ENCODE data around the gene CLPTM1L.

CLPTM1L gene

DNA sequence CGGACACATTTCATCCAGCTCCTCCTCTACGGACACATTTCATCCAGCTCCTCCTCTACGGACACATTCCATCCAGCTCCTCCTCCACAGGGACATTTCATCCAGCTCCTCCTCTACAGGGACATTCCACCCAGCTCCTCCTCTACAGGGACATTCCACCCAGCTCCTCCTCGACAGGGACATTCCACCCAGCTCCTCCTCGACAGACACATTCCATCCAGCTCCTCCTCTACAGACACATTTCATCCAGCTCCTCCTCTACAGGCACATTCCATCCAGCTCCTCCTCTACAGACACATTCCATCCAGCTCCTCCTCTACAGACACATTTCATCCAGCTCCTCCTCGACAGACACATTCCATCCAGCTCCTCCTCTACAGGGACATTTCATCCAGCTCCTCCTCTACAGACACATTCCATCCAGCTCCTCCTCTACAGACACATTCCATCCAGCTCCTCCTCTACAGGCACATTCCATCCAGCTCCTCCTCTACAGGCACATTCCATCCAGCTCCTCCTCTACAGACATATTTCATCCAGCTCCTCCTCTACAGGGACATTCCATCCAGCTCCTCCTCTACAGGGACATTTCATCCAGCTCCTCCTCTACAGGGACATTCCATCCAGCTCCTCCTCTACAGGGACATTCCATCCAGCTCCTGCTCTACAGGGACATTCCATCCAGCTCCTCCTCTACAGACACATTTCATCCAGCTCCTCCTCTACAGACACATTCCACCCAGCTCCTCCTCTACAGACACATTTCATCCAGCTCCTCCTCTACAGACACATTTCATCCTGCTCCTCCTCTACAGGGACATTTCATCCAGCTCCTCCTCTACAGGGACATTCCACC is 17.8 kb downstream of the CLPTM1L start:
- DNase-seq (ENCODE audit: low spot score), result peak; percentile 50

DNA sequence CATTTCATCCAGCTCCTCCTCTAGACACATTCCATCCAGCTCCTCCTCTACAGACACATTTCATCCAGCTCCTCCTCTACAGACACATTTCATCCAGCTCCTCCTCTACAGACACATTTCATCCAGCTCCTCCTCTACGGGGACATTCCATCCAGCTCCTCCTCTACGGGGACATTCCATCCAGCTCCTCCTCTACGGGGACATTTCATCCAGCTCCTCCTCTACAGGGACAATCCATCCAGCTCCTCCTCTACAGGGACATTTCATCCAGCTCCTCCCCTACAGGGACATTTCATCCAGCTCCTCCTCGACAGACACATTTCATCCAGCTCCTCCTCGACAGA is 18.4 kb downstream of the CLPTM1L start:
- DNase-seq (ENCODE audit: low spot score), result peak; percentile 19

DNA sequence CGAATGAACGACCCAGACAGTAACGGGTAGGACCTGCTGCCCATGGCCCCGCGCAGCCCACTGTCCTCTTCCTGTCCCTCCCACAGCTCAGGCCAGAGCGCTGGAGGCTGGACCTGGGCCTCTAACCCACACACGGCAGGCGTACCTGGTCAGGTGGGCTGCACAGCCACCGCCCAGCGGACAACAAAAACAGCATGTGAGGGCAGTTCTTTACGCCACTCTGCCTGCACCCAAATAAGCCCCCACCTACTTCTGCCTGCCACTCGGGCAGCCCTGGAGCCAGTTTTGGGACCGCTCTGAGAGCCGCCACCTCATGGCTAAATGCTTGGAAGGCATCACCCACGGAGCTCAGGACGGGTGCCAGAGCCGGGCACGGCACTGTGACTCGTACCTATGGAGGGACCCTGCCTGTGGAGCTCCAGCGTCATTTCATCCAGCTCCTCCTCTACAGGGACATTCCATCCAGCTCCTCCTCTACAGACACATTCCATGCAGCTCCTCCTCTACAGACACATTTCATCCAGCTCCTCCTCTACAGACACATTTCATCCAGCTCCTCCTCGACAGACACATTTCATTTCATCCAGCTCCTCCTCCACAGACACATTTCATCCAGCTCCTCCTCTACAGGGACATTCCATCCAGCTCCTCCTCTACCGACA is 18.9 kb downstream of the CLPTM1L start:
- DNase-seq (ENCODE audit: low spot score), result peak; percentile 55

DNA sequence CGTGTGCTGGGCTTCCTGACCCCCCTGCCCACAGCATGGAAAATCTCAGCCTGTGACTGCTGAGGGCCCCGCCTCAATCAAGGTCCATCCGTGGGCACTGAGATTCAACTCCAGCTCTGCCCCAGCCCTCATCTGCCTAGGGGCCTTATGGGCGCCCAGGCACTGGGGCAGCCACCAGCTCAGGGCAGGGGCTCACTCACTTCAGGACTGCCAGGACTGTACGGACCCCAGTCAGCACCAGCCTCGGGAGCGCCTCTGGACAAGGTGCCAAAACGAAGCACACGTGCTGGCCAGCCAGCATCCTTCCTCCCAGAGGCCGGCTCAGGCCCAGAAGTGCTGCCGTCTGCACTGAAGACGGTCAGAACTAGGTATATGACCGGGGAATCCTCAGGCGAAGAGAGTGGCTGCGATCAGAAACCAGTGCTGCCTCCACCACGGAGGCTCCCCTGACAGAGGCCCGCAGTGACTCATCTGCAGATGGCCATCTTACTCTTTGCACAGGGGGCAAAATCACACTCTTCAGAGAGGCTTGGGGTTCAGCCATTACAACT is 19.6 kb downstream of the CLPTM1L start:
- no peak for DNase-seq (ENCODE audit: low spot score)

DNA sequence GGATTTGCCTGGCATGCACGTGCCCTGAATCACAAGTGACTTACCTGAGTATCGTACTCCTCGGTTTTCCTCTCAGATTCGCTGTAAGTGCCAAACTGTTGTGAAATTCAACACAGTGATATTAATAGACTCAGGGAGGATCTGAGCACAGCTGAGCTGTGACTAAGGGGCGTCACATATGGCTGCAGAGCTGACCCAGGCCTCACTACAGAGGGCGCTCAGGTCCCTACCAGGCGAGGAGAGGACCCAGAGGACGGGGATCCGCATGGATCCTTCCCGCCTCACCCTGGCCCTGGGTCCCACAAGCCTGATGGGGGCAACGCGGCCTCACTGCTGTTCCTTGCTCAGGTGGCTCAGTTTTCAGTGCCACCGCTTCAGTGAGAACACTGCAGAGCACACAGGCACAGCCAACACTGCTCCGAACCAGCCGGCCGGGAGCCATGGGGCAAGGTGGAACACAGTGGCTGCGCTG is 20.1 kb downstream of the CLPTM1L start:
- no peak for DNase-seq (ENCODE audit: low spot score)

DNA sequence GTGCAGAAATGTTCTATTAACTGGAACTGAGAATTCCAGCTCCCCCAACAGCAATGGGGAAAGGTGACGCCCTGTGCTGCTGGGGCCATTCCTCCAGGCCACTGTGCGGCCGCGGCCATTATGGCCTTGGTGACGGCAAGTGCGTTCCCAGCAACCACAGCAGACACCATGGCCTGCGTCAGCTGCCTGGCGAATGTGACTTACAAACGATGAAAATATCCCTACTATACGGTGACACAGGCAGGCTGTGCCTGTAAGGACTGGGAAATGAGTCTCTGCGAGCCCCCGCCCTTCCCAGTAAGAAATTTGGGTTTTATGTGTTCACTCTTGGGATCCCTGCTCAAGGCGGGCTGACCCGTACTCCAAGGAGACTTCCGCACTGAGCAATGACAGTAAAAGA is 20.6 kb downstream of the CLPTM1L start:
- no peak for DNase-seq (ENCODE audit: low spot score)

DNA sequence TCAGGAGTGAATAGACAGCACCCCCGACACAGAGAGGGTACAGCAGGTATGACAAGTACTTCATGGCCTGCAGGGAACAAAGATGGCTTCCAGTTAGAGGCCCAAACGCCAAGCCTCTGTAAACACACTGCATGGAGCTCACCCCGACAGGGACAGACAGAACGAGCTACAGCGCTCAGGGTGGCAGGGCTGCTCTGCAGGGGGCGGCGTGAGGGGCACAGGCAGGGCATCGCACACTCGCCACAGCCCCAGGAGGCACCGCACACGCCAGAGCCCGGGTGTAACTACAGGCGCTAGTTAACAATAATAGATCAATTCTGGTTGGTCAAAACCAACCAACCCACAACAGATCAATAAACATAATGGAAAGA is 21.1 kb downstream of the CLPTM1L start:
- DNase-seq (ENCODE audit: low spot score), result no peak

DNA sequence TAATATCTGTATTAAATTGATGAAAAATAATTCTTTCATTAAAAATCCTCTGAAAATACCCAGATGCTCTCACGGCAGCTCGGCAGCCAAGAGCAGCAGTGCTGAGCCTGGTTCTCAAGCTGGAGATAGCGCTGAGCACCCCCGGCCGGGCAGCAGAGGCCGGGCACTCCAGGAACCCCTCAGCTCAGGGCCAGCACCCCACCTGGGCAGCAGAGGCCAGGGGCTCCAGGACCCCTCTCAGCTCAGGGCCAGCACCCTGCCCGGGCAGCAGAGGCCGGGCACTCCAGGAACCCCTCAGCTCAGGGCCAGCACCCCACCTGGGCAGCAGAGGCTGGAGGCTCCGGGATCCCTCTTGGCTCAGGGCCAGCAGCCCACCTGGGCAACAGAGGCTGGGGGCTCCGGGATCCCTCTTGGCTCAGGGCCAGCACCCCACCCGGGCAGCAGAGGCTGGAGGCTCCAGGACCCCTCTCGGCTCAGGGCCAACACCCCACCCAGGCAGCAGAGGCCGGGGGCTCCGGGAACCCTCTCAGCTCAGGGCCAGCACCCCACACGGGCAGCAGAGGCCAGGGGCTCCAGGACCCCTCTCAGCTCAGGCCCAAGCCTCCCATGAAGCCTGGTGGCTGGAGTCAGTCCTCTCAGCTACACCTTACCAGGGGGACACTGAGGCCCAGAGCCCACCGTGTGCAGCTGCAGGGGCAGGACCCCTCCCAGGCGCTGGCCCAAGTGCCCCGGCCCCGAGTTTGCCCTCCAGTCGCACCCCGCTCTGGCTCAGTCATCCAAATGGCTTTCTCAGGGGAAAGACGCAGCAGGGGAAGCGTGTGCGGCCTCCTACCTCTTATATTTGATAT is 21.7 kb downstream of the CLPTM1L start:
- no peak for DNase-seq (ENCODE audit: low spot score)

DNA sequence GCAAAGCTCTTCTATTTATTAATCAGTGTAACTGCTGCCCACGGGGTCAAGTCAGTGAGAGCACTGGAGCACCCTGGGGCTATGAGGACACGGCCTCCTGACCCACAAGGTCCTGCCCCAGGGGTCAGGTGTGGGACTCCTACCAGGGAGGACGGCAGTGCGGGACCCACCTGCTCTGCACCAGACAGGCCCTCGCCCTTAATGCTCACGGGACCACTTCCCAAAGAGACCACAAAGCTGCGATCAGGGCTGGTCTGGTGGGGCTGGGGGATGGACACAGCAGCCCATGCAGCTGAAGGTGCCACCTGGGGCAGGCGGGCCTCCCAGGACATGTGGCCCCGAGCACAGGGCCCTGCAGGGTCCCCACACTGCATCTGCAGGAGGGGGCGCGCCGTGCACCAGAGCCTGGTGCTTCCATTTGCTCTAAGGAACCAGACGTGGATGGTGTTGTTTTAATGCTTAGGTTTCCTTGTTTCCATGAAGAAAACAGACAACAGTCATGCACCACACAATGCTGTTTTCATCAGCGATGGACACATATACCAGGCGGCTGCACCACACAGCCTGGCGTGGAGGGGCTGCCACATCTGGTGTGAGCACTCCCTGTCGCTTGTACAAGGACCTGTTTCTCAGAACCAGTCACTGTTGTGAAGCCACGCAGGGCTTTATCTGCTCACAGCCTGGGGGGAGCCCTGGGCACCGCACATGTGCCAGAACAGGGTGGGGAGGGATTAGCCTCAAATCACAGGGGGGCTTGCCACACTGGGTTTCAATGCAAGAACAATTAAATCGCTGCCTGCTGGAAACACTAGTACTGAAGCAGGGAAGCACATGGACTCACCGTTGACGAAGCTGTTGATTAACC is 22.6 kb downstream of the CLPTM1L start:
- no peak for DNase-seq (ENCODE audit: low spot score)

DNA sequence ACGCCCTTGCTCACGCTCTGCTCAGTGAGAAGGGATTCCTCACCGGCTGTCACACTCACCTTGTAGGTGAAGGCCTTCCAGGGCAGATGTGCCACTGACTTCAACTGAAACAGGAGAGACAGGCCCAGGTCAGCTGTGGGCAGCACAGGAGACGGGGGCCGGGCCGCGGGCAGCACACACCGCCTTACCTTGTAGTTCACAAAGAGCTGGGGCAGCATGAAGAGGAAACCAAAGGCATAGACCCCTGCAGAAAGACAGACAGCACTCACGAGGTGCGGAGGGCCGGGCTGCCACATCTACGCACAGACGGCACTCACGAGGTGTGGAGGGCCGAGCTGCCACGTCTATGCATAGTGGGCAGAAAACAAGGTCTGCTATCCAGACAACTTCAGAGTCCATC is 23.3 kb downstream of the CLPTM1L start:
- no peak for DNase-seq (ENCODE audit: low spot score)

DNA sequence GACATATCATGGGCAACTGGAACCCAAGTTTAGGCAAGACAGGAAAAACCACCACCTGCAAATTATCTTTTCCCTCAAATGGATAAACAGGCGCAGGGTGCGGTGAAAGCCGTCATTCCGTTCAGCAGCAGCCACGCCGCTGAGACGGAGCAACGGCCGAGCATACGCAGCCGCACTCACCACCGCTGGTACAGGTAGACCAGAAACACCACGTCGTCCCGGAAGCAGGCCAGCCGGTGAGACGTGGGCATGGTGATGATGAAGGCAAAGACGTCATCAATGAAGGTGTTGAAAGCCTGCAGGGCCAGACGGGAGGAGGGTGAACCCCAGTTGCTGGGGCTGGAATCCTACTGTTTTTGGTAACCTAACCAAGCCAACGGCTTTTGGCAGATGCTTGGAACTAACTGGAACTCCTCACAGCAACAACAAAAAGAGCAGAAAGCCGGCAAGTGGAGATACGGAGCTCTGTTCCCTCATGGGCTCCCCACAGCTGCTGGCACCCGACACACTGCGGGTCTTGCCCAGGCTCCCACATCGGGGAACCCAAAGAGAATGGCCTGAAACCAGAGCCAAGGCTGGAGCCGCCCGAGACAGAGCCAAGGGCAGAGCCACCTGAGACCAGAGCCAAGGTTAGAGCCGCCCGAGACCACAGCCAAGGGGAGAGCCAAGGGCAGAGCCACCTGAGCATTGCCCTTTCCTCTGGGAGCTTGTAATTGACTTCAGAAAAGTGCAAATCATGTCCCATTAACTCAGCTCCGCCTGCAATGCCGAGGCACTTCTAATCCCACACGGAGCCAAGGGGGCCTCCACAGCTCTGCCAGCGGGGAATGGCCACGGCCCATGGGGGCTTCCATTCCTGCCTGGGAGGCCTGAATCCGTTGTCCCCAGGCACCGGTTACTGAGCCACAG is 24.2 kb downstream of the CLPTM1L start:
- DNase-seq (ENCODE audit: low spot score), result no peak

DNA sequence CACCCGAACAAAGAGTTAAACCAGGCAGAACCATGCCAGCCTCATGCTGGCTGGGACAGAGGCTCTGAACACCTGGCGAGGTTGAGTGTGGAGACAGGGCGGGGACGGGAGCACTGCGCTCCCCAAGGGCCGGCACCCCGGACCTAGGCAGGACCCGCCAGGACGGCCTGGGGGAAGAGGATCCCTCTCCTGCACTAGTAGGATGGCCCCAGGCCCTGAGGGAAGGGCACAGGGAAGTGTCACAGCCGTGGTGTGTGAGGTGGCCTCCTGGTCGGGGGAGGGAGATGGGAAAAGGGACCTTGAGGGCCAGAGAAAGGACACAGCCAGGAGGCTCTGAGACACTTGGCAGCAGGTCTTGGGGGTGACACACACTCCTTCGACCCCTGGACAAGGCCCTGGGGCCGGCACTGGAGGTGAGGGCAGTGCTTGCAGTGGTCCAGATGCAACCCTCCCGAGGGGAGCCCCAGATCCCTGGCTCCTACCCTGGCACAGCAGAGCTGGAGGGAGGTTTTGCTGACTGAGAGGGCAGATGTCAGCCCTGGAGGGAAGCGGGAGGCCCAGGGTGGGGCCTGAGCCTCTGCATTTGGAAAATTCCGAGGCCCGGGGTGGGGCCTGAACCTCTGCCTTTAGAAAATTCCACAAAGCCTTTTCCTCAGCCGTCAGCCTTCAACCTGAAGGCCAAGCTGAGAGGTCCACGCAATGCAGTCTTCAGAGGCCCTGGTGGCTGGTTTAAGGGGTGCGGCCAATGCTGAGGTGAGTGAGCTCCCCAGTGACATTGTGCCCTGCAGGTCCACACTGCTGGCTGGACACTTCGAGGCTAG is 25.3 kb downstream of the CLPTM1L start:
- DNase-seq (ENCODE audit: low spot score), result no peak

DNA sequence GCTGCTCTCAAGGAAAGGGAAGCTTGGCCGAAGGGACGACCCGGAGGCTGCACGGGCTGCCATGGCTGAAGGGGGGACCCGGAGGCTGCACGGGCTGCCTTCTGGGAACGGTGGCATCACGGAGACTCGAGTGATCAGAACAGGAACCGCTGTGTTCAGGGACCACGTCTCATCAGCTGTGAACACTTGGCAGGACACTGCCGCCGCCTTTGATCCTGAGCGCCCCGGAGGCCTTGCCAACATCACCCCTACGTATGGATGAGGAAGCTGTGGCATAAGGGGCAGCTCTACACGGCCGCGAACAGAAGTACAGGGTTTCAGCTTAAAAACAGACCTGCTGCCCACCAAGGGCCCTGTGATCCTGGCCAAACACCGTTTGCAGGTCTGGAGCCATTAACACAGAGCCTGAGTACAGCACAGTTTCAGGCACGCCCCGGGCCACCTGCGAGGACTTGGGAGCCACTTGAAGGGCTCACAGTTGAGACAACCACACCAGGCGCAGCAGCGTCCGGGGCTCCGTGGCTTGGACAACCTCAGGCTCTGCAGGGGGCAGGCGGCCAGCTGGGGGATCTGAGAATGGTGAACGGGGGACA is 26.1 kb downstream of the CLPTM1L start:
- DNase-seq (ENCODE audit: low spot score), result no peak

DNA sequence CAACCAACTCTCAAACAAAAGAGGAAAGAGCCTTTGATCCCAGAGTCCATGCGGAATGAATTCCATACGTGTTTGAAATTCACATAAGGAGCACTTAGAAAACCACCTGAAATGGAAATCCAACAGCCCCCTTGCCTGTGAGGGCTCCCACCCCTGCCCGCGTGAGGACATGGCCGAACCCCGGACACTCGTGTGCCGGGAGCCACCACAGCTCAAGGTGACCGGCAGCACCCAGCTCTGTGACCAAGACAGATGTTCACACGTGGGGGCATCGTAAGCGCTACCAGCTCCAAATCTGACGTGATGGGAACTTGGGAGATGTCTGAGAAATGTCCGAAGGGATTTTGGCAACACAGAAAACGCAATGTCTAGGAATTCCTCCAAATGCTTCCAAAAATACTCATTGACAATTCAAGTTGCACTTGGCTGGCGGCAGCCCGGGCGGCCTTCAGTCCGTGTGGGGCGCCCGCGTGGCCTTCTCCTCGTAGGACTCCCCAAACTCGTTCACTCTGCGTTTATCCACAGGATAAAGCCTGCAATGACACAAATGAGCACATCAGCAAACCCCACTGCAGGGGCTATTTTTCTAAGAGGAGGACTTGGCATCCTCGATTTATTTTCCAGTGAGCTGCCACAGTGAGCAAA is 26.9 kb downstream of the CLPTM1L start:
- DNase-seq (ENCODE audit: low spot score), result no peak

DNA sequence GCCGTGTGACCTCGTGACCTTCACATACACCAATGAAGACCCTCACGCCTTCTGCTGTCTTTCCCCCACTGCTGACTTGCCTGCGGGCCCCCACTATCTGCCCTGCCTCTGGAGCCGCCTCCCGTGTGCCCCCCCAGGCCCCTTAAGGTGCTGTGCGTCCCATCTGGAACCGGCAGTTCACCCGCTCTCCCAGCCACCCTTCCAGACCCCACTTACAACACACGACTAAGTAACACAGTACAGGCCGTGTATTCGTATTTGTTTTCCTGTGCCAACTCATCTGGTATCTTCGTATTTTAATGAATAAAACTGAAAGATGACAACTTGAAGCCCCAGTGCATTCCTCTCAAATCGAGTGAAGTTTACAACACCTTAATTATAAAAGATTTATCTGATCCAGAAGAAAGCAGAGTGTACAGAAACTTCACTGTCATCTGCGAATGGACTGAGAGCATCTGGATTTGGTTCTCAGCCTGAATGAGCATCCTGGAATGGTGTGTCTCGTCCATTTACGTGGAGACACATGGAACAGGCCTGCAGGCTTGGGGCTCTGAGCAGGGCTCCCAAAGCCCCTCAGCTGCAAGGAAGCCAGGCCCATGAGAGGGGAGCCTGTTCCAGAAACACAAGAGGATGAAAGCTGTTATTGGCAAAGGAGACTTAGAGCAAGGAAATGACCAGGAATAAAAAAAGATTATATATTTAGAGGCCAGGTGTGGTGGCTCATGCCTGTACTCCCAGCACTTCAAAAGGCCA is 28.1 kb downstream of the CLPTM1L start:
- DNase-seq (ENCODE audit: low spot score), result no peak

DNA sequence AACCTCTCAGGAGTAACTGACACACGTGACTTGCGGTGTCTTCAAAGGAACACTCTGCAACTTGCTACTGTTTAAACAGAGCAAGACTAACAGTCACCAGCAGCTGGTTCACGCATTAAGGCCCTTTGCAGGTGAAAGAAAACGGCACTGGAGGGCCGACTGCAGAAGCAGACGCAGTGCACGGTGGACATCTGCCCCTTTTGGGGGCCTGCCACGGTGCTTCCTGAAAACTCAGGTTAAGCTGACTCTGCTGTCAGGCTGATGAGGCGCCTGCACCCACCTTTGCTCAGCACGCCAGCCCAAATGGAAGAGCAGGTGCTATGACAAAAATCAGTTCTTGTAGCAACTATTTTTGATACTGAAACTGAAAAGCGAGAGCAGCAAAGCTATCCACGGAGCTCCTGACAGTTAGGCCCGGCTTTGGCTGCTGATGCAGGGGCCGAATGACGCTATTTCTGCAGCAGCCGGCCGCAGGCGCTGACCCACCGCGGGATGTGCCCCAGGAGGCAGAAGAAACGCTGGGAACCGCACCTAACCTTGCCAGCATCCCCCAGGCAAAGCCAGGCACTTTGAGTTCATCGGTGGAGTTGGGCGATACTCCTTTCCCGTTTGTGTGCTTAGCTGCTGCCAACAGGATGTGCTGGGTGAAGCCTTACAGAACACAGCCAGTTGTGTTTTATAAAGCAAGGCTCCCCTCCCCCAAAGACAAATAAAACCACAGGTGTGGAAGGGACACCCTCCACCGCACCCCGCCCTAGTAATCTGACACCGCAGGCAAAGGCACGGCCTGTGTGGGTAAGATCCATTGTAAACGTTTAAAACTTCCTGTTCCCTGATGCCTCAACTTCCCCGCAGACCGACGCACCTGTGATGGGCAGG is 29.0 kb downstream of the CLPTM1L start:
- DNase-seq (ENCODE audit: low spot score), result no peak
